ENCODE data around the gene NAXD. TPM values are rescaled to one million over a fixed set of nuclear protein-coding genes. Genes with fewer than 3 reads are reported as not detected.
"Not testable (repeated sequence)": the region's sequence is repeated elsewhere in the genome, so short reads cannot be mapped to it uniquely, and the experiment has no call there.

The NAXD gene
- 10 to 100 TPM; 30.1 to 59.3 (median 36.9) TPM for polyA plus RNA-seq
- long read RNA-seq, donor 1 = 0 reads
- long read RNA-seq, donor 2, partial matches to known transcripts = 0 of 1 reads
- long read RNA-seq, donor 2, other reads (novel, unspliced or antisense) = 0 of 1 reads
- long read RNA-seq, donor 3 = 0 reads
- long read RNA-seq, donor 4 = 0 reads
- long read RNA-seq, donor 5 = 0 reads
- long read RNA-seq, donor 6, partial matches to known transcripts = 0 of 9 reads
- long read RNA-seq, donor 6, other reads (novel, unspliced or antisense) = 8 of 9 reads
- long read RNA-seq, donor 7 = 0 reads
- long read RNA-seq, donor 8 = 0 reads
- long read RNA-seq, donor 9 = 0 reads
- long read RNA-seq, donor 10, partial matches to known transcripts = 22 of 27 reads
- long read RNA-seq, donor 10, other reads (novel, unspliced or antisense) = 5 of 27 reads

- H3K27me3 ChIP-seq (ENCODE audit: control insufficient read depth in 3 of 3, insufficient read depth in 3 of 3, low read length in 3 of 3) = no peaks in the 10 kb centered on the region
- DNase-seq = peak; percentile 94 to 96
- H3K4me1 ChIP-seq (ENCODE audit: control insufficient read depth in 3 of 3, insufficient read depth in 2 of 3, low read depth in 1 of 3, low read length in 2 of 3) = peaks cover 6 to 23% (median 8%) of the 10 kb centered on the region in 3 donors
- H3K9me3 ChIP-seq (ENCODE audit: control insufficient read depth in 2 of 2, insufficient read depth in 1 of 2, low read depth in 1 of 2, low read length in 1 of 2) = peaks cover 0 to 6% of the 10 kb centered on the region in 2 donors
- no peak for FAIRE-seq
- H3K4me3 ChIP-seq (ENCODE audit: low read depth in 1 of 3, low read length in 3 of 3) = peak within 1 kb of the TSS; percentile 68 to 93 (median 91)
- peak within 1 kb of the TSS; percentile 89 to 91 (median 89) for H3K27ac ChIP-seq (ENCODE audit: low read depth in 1 of 3, low read length in 2 of 3)
- 1 to 2% (median 2%) methylated on average over 68 to 95 of the region's 95 CpGs for WGBS, 3 donors
- peaks cover 0 to 6% (median 0%) of the 10 kb centered on the region in 3 donors for H3K36me3 ChIP-seq (ENCODE audit: control insufficient read depth in 3 of 3, insufficient read depth in 2 of 3, low read depth in 1 of 3, low read length in 3 of 3)
Measured at GRCh38 chr13:110615322-110616102, at the start of gene NAXD. Gene NAXD, plus strand, starts transcription at chr13:110615545. Its CDS starts 57 bp downstream, at chr13:110615602.

GRCh38 chr13:110566171-110566570 lies 49.2 kb upstream of the NAXD start:
- H3K27me3 ChIP-seq (ENCODE audit: control insufficient read depth in 3 of 3, insufficient read depth in 3 of 3, low read length in 3 of 3) = no peaks in the 10 kb centered on the region
- no peak for FAIRE-seq
- H3K9me3 ChIP-seq (ENCODE audit: control insufficient read depth in 2 of 2, insufficient read depth in 1 of 2, low read depth in 1 of 2, low read length in 1 of 2) = no peaks in the 10 kb centered on the region
- H3K4me1 ChIP-seq (ENCODE audit: control insufficient read depth in 3 of 3, insufficient read depth in 2 of 3, low read depth in 1 of 3, low read length in 2 of 3) = peaks cover 0 to 12% (median 2%) of the 10 kb centered on the region in 3 donors
- peaks cover 0 to 7% (median 0%) of the 10 kb centered on the region in 3 donors for H3K36me3 ChIP-seq (ENCODE audit: control insufficient read depth in 3 of 3, insufficient read depth in 2 of 3, low read depth in 1 of 3, low read length in 3 of 3)
- H3K4me3 ChIP-seq (ENCODE audit: low read depth in 1 of 3, low read length in 3 of 3) = no peak overlapping the region
- no peak for DNase-seq
- WGBS, 3 donors = 90 to 95% (median 94%) methylated on average over 9 of the region's 9 CpGs
- H3K27ac ChIP-seq (ENCODE audit: low read depth in 1 of 3, low read length in 2 of 3) = no peak overlapping the region

GRCh38 chr13:110568612-110569011 lies 46.7 kb upstream of the NAXD start:
- FAIRE-seq (no peak), DNase-seq (no peak)
- Histone ChIP-seq H3K27ac (ENCODE audit: low read depth in 1 of 3, low read length in 2 of 3) (no peak overlapping the region), H3K4me3 (ENCODE audit: low read depth in 1 of 3, low read length in 3 of 3) (no peak overlapping the region), H3K9me3 (ENCODE audit: control insufficient read depth in 2 of 2, insufficient read depth in 1 of 2, low read depth in 1 of 2, low read length in 1 of 2) (no peaks in the 10 kb centered on the region), H3K4me1 (ENCODE audit: control insufficient read depth in 3 of 3, insufficient read depth in 2 of 3, low read depth in 1 of 3, low read length in 2 of 3) (peaks cover 0 to 16% (median 2%) of the 10 kb centered on the region in 3 donors), H3K36me3 (ENCODE audit: control insufficient read depth in 3 of 3, insufficient read depth in 2 of 3, low read depth in 1 of 3, low read length in 3 of 3) (peaks cover 0 to 5% (median 0%) of the 10 kb centered on the region in 3 donors), H3K27me3 (ENCODE audit: control insufficient read depth in 3 of 3, insufficient read depth in 3 of 3, low read length in 3 of 3) (no peaks in the 10 kb centered on the region)
- 60 to 78% (median 61%) methylated on average over 3 of the region's 3 CpGs for WGBS, 3 donors

GRCh38 chr13:110569962-110570361 lies 45.4 kb upstream of the NAXD start:
- not testable (repeated sequence) for H3K36me3 ChIP-seq (ENCODE audit: control insufficient read depth in 3 of 3, insufficient read depth in 2 of 3, low read depth in 1 of 3, low read length in 3 of 3); H3K4me3 ChIP-seq (ENCODE audit: low read depth in 1 of 3, low read length in 3 of 3); DNase-seq; H3K9me3 ChIP-seq (ENCODE audit: control insufficient read depth in 2 of 2, insufficient read depth in 1 of 2, low read depth in 1 of 2, low read length in 1 of 2); H3K27ac ChIP-seq (ENCODE audit: low read depth in 1 of 3, low read length in 2 of 3); H3K27me3 ChIP-seq (ENCODE audit: control insufficient read depth in 3 of 3, insufficient read depth in 3 of 3, low read length in 3 of 3); FAIRE-seq
- H3K4me1 ChIP-seq (ENCODE audit: control insufficient read depth in 3 of 3, insufficient read depth in 2 of 3, low read depth in 1 of 3, low read length in 2 of 3) = peaks cover 0 to 16% (median 0%) of the 10 kb centered on the region in 3 donors
- WGBS, 3 donors = 84 to 92% (median 88%) methylated on average over 7 of the region's 7 CpGs

GRCh38 chr13:110570886-110571285 lies 44.5 kb upstream of the NAXD start:
- Histone ChIP-seq H3K36me3 (ENCODE audit: control insufficient read depth in 3 of 3, insufficient read depth in 2 of 3, low read depth in 1 of 3, low read length in 3 of 3) (peaks cover 0 to 2% (median 0%) of the 10 kb centered on the region in 3 donors), H3K9me3 (ENCODE audit: control insufficient read depth in 2 of 2, insufficient read depth in 1 of 2, low read depth in 1 of 2, low read length in 1 of 2) (no peaks in the 10 kb centered on the region), H3K4me3 (ENCODE audit: low read depth in 1 of 3, low read length in 3 of 3) (no peak overlapping the region), H3K4me1 (ENCODE audit: control insufficient read depth in 3 of 3, insufficient read depth in 2 of 3, low read depth in 1 of 3, low read length in 2 of 3) (peaks cover 0 to 18% (median 2%) of the 10 kb centered on the region in 3 donors), H3K27me3 (ENCODE audit: control insufficient read depth in 3 of 3, insufficient read depth in 3 of 3, low read length in 3 of 3) (no peaks in the 10 kb centered on the region), H3K27ac (ENCODE audit: low read depth in 1 of 3, low read length in 2 of 3) (no peak overlapping the region)
- DNase-seq = peak in 1 of 2 donors; percentile 27
- WGBS, 3 donors = 24 to 53% (median 49%) methylated on average over 10 of the region's 10 CpGs
- no peak for FAIRE-seq

GRCh38 chr13:110571896-110572777 lies 43.2 kb upstream of the NAXD start:
- no peak overlapping the region for H3K4me3 ChIP-seq (ENCODE audit: low read depth in 1 of 3, low read length in 3 of 3)
- no peaks in the 10 kb centered on the region for H3K27me3 ChIP-seq (ENCODE audit: control insufficient read depth in 3 of 3, insufficient read depth in 3 of 3, low read length in 3 of 3)
- DNase-seq (peak; percentile 79 to 82), FAIRE-seq (no peak)
- H3K27ac ChIP-seq (ENCODE audit: low read depth in 1 of 3, low read length in 2 of 3) = peak overlapping the region in 1 of 3 donors; percentile 50
- WGBS, 3 donors = 49 to 69% (median 64%) methylated on average over 20 of the region's 20 CpGs
- H3K9me3 ChIP-seq (ENCODE audit: control insufficient read depth in 2 of 2, insufficient read depth in 1 of 2, low read depth in 1 of 2, low read length in 1 of 2) = no peaks in the 10 kb centered on the region
- H3K4me1 ChIP-seq (ENCODE audit: control insufficient read depth in 3 of 3, insufficient read depth in 2 of 3, low read depth in 1 of 3, low read length in 2 of 3) = peaks cover 3 to 18% (median 3%) of the 10 kb centered on the region in 3 donors
- no peaks in the 10 kb centered on the region for H3K36me3 ChIP-seq (ENCODE audit: control insufficient read depth in 3 of 3, insufficient read depth in 2 of 3, low read depth in 1 of 3, low read length in 3 of 3)

GRCh38 chr13:110572778-110573118 lies 42.6 kb upstream of the NAXD start:
- H3K9me3 ChIP-seq (ENCODE audit: control insufficient read depth in 2 of 2, insufficient read depth in 1 of 2, low read depth in 1 of 2, low read length in 1 of 2) = no peaks in the 10 kb centered on the region
- H3K4me1 ChIP-seq (ENCODE audit: control insufficient read depth in 3 of 3, insufficient read depth in 2 of 3, low read depth in 1 of 3, low read length in 2 of 3) = peaks cover 3 to 21% (median 3%) of the 10 kb centered on the region in 3 donors
- H3K27ac ChIP-seq (ENCODE audit: low read depth in 1 of 3, low read length in 2 of 3) = no peak overlapping the region
- FAIRE-seq (no peak), DNase-seq (no peak)
- no peaks in the 10 kb centered on the region for H3K27me3 ChIP-seq (ENCODE audit: control insufficient read depth in 3 of 3, insufficient read depth in 3 of 3, low read length in 3 of 3)
- WGBS, 3 donors = 41 to 69% (median 56%) methylated on average over 2 of the region's 2 CpGs
- H3K4me3 ChIP-seq (ENCODE audit: low read depth in 1 of 3, low read length in 3 of 3) = no peak overlapping the region
- no peaks in the 10 kb centered on the region for H3K36me3 ChIP-seq (ENCODE audit: control insufficient read depth in 3 of 3, insufficient read depth in 2 of 3, low read depth in 1 of 3, low read length in 3 of 3)

GRCh38 chr13:110574161-110574560 lies 41.2 kb upstream of the NAXD start:
- no peaks in the 10 kb centered on the region for H3K36me3 ChIP-seq (ENCODE audit: control insufficient read depth in 3 of 3, insufficient read depth in 2 of 3, low read depth in 1 of 3, low read length in 3 of 3)
- no peak overlapping the region for H3K4me3 ChIP-seq (ENCODE audit: low read depth in 1 of 3, low read length in 3 of 3)
- DNase-seq (no peak), FAIRE-seq (no peak)
- no peaks in the 10 kb centered on the region for H3K27me3 ChIP-seq (ENCODE audit: control insufficient read depth in 3 of 3, insufficient read depth in 3 of 3, low read length in 3 of 3)
- no peak overlapping the region for H3K27ac ChIP-seq (ENCODE audit: low read depth in 1 of 3, low read length in 2 of 3)
- WGBS, 3 donors = 77 to 80% (median 78%) methylated on average over 9 of the region's 9 CpGs
- H3K4me1 ChIP-seq (ENCODE audit: control insufficient read depth in 3 of 3, insufficient read depth in 2 of 3, low read depth in 1 of 3, low read length in 2 of 3) = peaks cover 3 to 21% (median 3%) of the 10 kb centered on the region in 3 donors
- no peaks in the 10 kb centered on the region for H3K9me3 ChIP-seq (ENCODE audit: control insufficient read depth in 2 of 2, insufficient read depth in 1 of 2, low read depth in 1 of 2, low read length in 1 of 2)
